CD4-positive, alpha-beta T cell treated with Interleukin-4 for 4 hours (primary cell): ENCODE data around the gene GLOD5.

Experiments used
- DNase-seq: peaks from one replicate; pipeline ENCODE4 v3.0.0-alpha.2; 2020

Gene GLOD5

GRCh38 chrX:48769230-48769629 is 7.7 kb downstream of the GLOD5 start:
- DNase-seq, result no peak

- DNase-seq, result no peak
Measured at GRCh38 chrX:48770296-48770695, 8.7 kb downstream of the GLOD5 start.

- no peak for DNase-seq
Measured at GRCh38 chrX:48772602-48773001, 11.1 kb downstream of the GLOD5 start.

GRCh38 chrX:48776818-48777439 is 15.4 kb downstream of the GLOD5 start:
- DNase-seq, result no peak

- no peak for DNase-seq
Measured at GRCh38 chrX:48779399-48779798, 17.9 kb downstream of the GLOD5 start.

GRCh38 chrX:48781705-48782104 is 20.2 kb downstream of the GLOD5 start:
- no peak for DNase-seq

- no peak for DNase-seq
Measured at GRCh38 chrX:48782216-48782615, 20.7 kb downstream of the GLOD5 start.

GRCh38 chrX:48782795-48783194 is 21.2 kb downstream of the GLOD5 start:
- DNase-seq, result no peak

- no peak for DNase-seq
Measured at GRCh38 chrX:48784726-48785125, 23.2 kb downstream of the GLOD5 start.

GRCh38 chrX:48785186-48785539 is 23.6 kb downstream of the GLOD5 start:
- DNase-seq, result no peak

- no peak for DNase-seq
Measured at GRCh38 chrX:48785540-48786214, 24.1 kb downstream of the GLOD5 start.

- DNase-seq, result no peak
Measured at GRCh38 chrX:48786341-48786800, 24.8 kb downstream of the GLOD5 start, which contains the start of gene GATA1. Gene GATA1 (plus strand): TSS chrX:48786590. CDS start chrX:48791110, 4,520 bp downstream.

GRCh38 chrX:48786825-48787504 is 25.4 kb downstream of the GLOD5 start:
- no peak for DNase-seq

GRCh38 chrX:48787505-48788443 is 26.2 kb downstream of the GLOD5 start:
- DNase-seq, result no peak

- no peak for DNase-seq
Measured at GRCh38 chrX:48789366-48790220, 28.0 kb downstream of the GLOD5 start.

- no peak for DNase-seq
Measured at GRCh38 chrX:48790477-48790876, 28.9 kb downstream of the GLOD5 start.

- no peak for DNase-seq
Measured at GRCh38 chrX:48791063-48791820, 29.7 kb downstream of the GLOD5 start.

- DNase-seq, result no peak
Measured at GRCh38 chrX:48792219-48792618, 30.7 kb downstream of the GLOD5 start.

GRCh38 chrX:48793935-48794334 is 32.4 kb downstream of the GLOD5 start:
- no peak for DNase-seq

GRCh38 chrX:48794340-48794910 is 32.9 kb downstream of the GLOD5 start:
- no peak for DNase-seq
